HG02798 (cell line): ENCODE results near the gene KCNA1.

Source experiments
- ATAC-seq: cut with Tn5 transposase; IDR thresholded peaks from one replicate; pipeline ENCODE4 v1.9.1; 2021; ENCODE audit warnings: mild to moderate bottlenecking; ENCODE audit not compliant: unreplicated experiment, poor library complexity

Gene KCNA1

GRCh38 chr12:4910502-4911315, 1.0 kb downstream of the KCNA1 start:
- ATAC-seq, result no peak

- no peak for ATAC-seq
Measured at GRCh38 chr12:4911316-4911994, 1.8 kb downstream of the KCNA1 start.

GRCh38 chr12:4914720-4915119, 5.0 kb downstream of the KCNA1 start:
- no peak for ATAC-seq

- no peak for ATAC-seq
Measured at GRCh38 chr12:4915752-4916151, 6.0 kb downstream of the KCNA1 start.

GRCh38 chr12:4918950-4919660, 9.4 kb downstream of the KCNA1 start:
- no peak for ATAC-seq

GRCh38 chr12:4932576-4932975, 22.9 kb downstream of the KCNA1 start:
- ATAC-seq, result no peak

GRCh38 chr12:4933411-4933810, 23.7 kb downstream of the KCNA1 start:
- ATAC-seq, result no peak

- no peak for ATAC-seq
Measured at GRCh38 chr12:4934407-4935035, 24.8 kb downstream of the KCNA1 start.

- ATAC-seq, result no peak
Measured at GRCh38 chr12:4938900-4939299, 29.2 kb downstream of the KCNA1 start.

- ATAC-seq, result no peak
Measured at GRCh38 chr12:4939418-4940023, 29.8 kb downstream of the KCNA1 start.

- peak; percentile 88 for ATAC-seq
Measured at GRCh38 chr12:4943067-4943937, 33.6 kb downstream of the KCNA1 start.

- ATAC-seq, result peak; percentile 36
Measured at GRCh38 chr12:4943938-4944284, 34.2 kb downstream of the KCNA1 start.

- ATAC-seq, result no peak
Measured at GRCh38 chr12:4947253-4947652, 37.5 kb downstream of the KCNA1 start.

- no peak for ATAC-seq
Measured at GRCh38 chr12:4951083-4951482, 41.4 kb downstream of the KCNA1 start.

GRCh38 chr12:4951601-4952000, 41.9 kb downstream of the KCNA1 start:
- no peak for ATAC-seq

GRCh38 chr12:4954621-4955354, 45.1 kb downstream of the KCNA1 start:
- no peak for ATAC-seq

- ATAC-seq, result no peak
Measured at GRCh38 chr12:4956054-4956453, 46.3 kb downstream of the KCNA1 start.

GRCh38 chr12:4956968-4957367, 47.3 kb downstream of the KCNA1 start:
- no peak for ATAC-seq

GRCh38 chr12:4957761-4958160, 48.1 kb downstream of the KCNA1 start:
- ATAC-seq, result no peak
